Body of pancreas (tissue), 4 donors: ENCODE results near the gene B4GALT2. TPM values are rescaled to one million over a fixed set of nuclear protein-coding genes. Genes with fewer than 3 reads are reported as not detected.

Source experiments
- ATAC-seq: fragments of 150-250 bp; one replicate; pipeline ENCODE4 v1.9.1; 2016
- DNase-seq, 4 donors: peaks; one replicate each; pipeline ENCODE4 v3.0.0-alpha.2; 2019
- H3K27ac ChIP-seq, 4 donors: fragments of 200-600 bp; sonication (generic); 1 replicate in 3 of 4; 2 replicates in 1 of 4; pipeline versions ENCODE4 v1.5.1 to v1.6.1; 2016 to 2019; ENCODE audit warnings: mild to moderate bottlenecking in 1 of 4, mixed read lengths in 1 of 4, moderate library complexity in 1 of 4
- H3K27me3 ChIP-seq, 2 donors: fragments of 200-600 bp; sonication (generic); one replicate each; pipeline ENCODE4 v1.6.0; 2016; ENCODE audit warnings: mild to moderate bottlenecking in 1 of 2
- H3K36me3 ChIP-seq, 2 donors: fragments of 200-600 bp; sonication (generic); replicated peaks in 1 of 2; 2 replicates each; pipeline ENCODE4 v1.5.1; 2016; ENCODE audit warnings: low read depth in 2 of 2; ENCODE audit not compliant: insufficient read depth in 1 of 2
- H3K4me1 ChIP-seq: fragments of 200-600 bp; sonication (generic); one replicate; pipeline ENCODE4 v1.6.0; 2016
- H3K4me3 ChIP-seq, 2 donors: fragments of 200-600 bp; sonication (generic); 1 replicate in 1 of 2; 2 replicates in 1 of 2; pipeline ENCODE4 v1.5.1; 2016 to 2019
- H3K9me3 ChIP-seq, 3 donors: fragments of 200-600 bp; sonication (generic); 1 replicate in 2 of 3; 2 replicates in 1 of 3; pipeline ENCODE4 v1.5.1; 2016
- POLR2A ChIP-seq, 3 donors: fragments of 450-650 bp; IDR thresholded peaks; one replicate each; pipeline ENCODE4 v1.6.1; 2016; ENCODE audit warnings: antibody characterized with exemption in 3 of 3, mild to moderate bottlenecking in 2 of 3
- WGBS, 2 donors: methylation state at CpG; one replicate each; pipeline ENCODE4 v1.1.5; 2017; 5-methylcytosine and 5-hydroxymethylcytosine counted together
- intact Hi-C: fragments of 100-400 bp; cut with DNase I; formaldehyde crosslinking; loops from one replicate; pipeline ENCODE4 v1.15.1; 2023
- total RNA-seq, 2 donors: library from RNA; depleted of rRNA; stranded (reverse); fragments of >200 nt; gene quantifications; one replicate each; pipeline ENCODE4 v1.1.0, GENCODE V29; 2016
- TF ChIP-seq, protein P1 (sequence below), 7 experiments: fragments of 450-650 bp in 4 of 7; fragments of 200-600 bp in 3 of 7; sonication (generic) in 3 of 7; IDR thresholded peaks; one replicate each; pipeline ENCODE4 v1.5.1; 2016 to 2019; ENCODE audit warnings: antibody characterized with exemption in 7 of 7

Gene B4GALT2
- total RNA-seq, 2 donors from 2014 or later, result 18.2 to 29.3 TPM

GRCh38 chr1:43982241-43982640 lies 3.2 kb downstream of the B4GALT2 start:
- WGBS, 2 donors, result 83 to 85% methylated on average over 8 of the region's 8 CpGs
- no peaks in the 10 kb centered on the region for H3K9me3 ChIP-seq
- H3K27ac ChIP-seq, result no peak overlapping the region
- peaks cover 0 to 2% of the 10 kb centered on the region in 2 donors for H3K36me3 ChIP-seq
- TF ChIP-seq, protein P1, sequence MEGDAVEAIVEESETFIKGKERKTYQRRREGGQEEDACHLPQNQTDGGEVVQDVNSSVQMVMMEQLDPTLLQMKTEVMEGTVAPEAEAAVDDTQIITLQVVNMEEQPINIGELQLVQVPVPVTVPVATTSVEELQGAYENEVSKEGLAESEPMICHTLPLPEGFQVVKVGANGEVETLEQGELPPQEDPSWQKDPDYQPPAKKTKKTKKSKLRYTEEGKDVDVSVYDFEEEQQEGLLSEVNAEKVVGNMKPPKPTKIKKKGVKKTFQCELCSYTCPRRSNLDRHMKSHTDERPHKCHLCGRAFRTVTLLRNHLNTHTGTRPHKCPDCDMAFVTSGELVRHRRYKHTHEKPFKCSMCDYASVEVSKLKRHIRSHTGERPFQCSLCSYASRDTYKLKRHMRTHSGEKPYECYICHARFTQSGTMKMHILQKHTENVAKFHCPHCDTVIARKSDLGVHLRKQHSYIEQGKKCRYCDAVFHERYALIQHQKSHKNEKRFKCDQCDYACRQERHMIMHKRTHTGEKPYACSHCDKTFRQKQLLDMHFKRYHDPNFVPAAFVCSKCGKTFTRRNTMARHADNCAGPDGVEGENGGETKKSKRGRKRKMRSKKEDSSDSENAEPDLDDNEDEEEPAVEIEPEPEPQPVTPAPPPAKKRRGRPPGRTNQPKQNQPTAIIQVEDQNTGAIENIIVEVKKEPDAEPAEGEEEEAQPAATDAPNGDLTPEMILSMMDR (IDR thresholded peaks at IDR 0.05), result no peak
- no peak for TF ChIP-seq POLR2A (IDR thresholded peaks at IDR 0.05)
- ATAC-seq (no peak), DNase-seq (no peak)
- intact Hi-C loops, result no loop called here
- H3K27me3 ChIP-seq, result no peaks in the 10 kb centered on the region
- no peak overlapping the region for H3K4me3 ChIP-seq
- H3K4me1 ChIP-seq, result peaks cover 34% of the 10 kb centered on the region

GRCh38 chr1:43982808-43983207 lies 3.8 kb downstream of the B4GALT2 start:
- 75 to 81% methylated on average over 15 of the region's 15 CpGs for WGBS, 2 donors
- intact Hi-C loops, result no loop called here
- no peak for DNase-seq
- Histone ChIP-seq H3K27me3 (no peaks in the 10 kb centered on the region), H3K36me3 (peaks cover 0 to 2% of the 10 kb centered on the region in 2 donors), H3K4me1 (peaks cover 29% of the 10 kb centered on the region), H3K4me3 (no peak overlapping the region), H3K9me3 (no peaks in the 10 kb centered on the region), H3K27ac (no peak overlapping the region)
- TF ChIP-seq POLR2A (IDR thresholded peaks at IDR 0.05), result no peak
- TF ChIP-seq, protein P1 (IDR thresholded peaks at IDR 0.05), result no peak
- ATAC-seq, result no peak

- no peak overlapping the region for H3K4me3 ChIP-seq
- H3K36me3 ChIP-seq, result peaks cover 0 to 2% of the 10 kb centered on the region in 2 donors
- no peaks in the 10 kb centered on the region for H3K9me3 ChIP-seq
- no peak overlapping the region for H3K27ac ChIP-seq
- no peaks in the 10 kb centered on the region for H3K27me3 ChIP-seq
- intact Hi-C loops, result no loop called here
- ATAC-seq (no peak), DNase-seq (no peak)
- TF ChIP-seq POLR2A (IDR thresholded peaks at IDR 0.05), result no peak
- TF ChIP-seq, protein P1 (IDR thresholded peaks at IDR 0.05), result no peak
- H3K4me1 ChIP-seq, result peaks cover 23% of the 10 kb centered on the region
- WGBS, 2 donors, result 81 to 82% methylated on average over 12 of the region's 12 CpGs
Observed at GRCh38 chr1:43983253-43983899, 4.4 kb downstream of the B4GALT2 start.

GRCh38 chr1:43984855-43985254 lies 5.8 kb downstream of the B4GALT2 start:
- Histone ChIP-seq H3K9me3 (no peaks in the 10 kb centered on the region), H3K36me3 (peaks cover 0 to 2% of the 10 kb centered on the region in 2 donors), H3K27me3 (no peaks in the 10 kb centered on the region), H3K4me1 (peaks cover 16% of the 10 kb centered on the region), H3K27ac (no peak overlapping the region), H3K4me3 (no peak overlapping the region)
- DNase-seq (no peak), ATAC-seq (no peak)
- 90% methylated on average over 13 to 16 of the region's 16 CpGs for WGBS, 2 donors
- intact Hi-C loops, result no loop called here
- no peak for TF ChIP-seq POLR2A (IDR thresholded peaks at IDR 0.05)

GRCh38 chr1:43985984-43986595 lies 7.1 kb downstream of the B4GALT2 start:
- 50 to 61% methylated on average over 3 to 4 of the region's 4 CpGs for WGBS, 2 donors
- Histone ChIP-seq H3K27ac (no peak overlapping the region), H3K4me1 (peaks cover 12% of the 10 kb centered on the region)

More at GRCh38 chr1:43985984-43986595, 7.1 kb downstream of the B4GALT2 start:
- peaks cover 0 to 2% of the 10 kb centered on the region in 2 donors for H3K36me3 ChIP-seq
- ATAC-seq (no peak), DNase-seq (no peak)
- TF ChIP-seq POLR2A (IDR thresholded peaks at IDR 0.05), result no peak
- TF ChIP-seq, protein P1 (IDR thresholded peaks at IDR 0.05), result no peak
- H3K27me3 ChIP-seq, result no peaks in the 10 kb centered on the region
- no peak overlapping the region for H3K4me3 ChIP-seq
- intact Hi-C loops, result no loop called here
- no peaks in the 10 kb centered on the region for H3K9me3 ChIP-seq
